SU-DHL-6 (cell line): ENCODE results near the gene KLF11.

Source experiments
- H2AFZ ChIP-seq: fragments of 200-600 bp; sonication (generic); 2 replicates; pipeline ENCODE4 v1.6.1; 2014; ENCODE audit warnings: low read depth, mild to moderate bottlenecking, moderate library complexity, mixed read lengths, antibody characterized with exemption, low read length; ENCODE audit not compliant: severe bottlenecking
- H3F3A ChIP-seq: fragments of 200-600 bp; shearing (Covaris generic); 2 replicates; pipeline ENCODE4 v1.6.0; 2016; ENCODE audit warnings: antibody characterized with exemption, mild to moderate bottlenecking; ENCODE audit not compliant: insufficient read depth
- H3K27ac ChIP-seq: fragments of 200-600 bp; sonication (generic); 2 replicates; pipeline ENCODE4 v1.5.1; 2016; ENCODE audit warnings: low read depth, mild to moderate bottlenecking, low read length, moderate library complexity, mixed read lengths
- H3K27me3 ChIP-seq: fragments of 200-600 bp; sonication (generic), shearing (Covaris generic); 2 replicates; pipeline ENCODE4 v1.6.0; 2014; ENCODE audit warnings: mild to moderate bottlenecking, low read length
- H3K36me3 ChIP-seq: fragments of 200-600 bp; sonication (generic); 2 replicates; pipeline ENCODE4 v1.6.1; 2014; ENCODE audit warnings: mild to moderate bottlenecking, low read length, mixed read lengths
- H3K4me2 ChIP-seq: fragments of 300-600, 200-600 bp; shearing (Covaris generic), sonication (generic); 2 replicates; pipeline ENCODE4 v1.6.0; 2014; ENCODE audit warnings: low read length, low read depth, mild to moderate bottlenecking; ENCODE audit not compliant: poor library complexity, severe bottlenecking
- H3K4me3 ChIP-seq: fragments of 200-600 bp; sonication (generic); 2 replicates; pipeline ENCODE4 v1.5.1; 2014; ENCODE audit warnings: antibody characterized with exemption, low read length, mild to moderate bottlenecking, mixed read lengths; ENCODE audit not compliant: insufficient read depth, poor library complexity, severe bottlenecking
- H3K79me2 ChIP-seq: fragments of 200-600 bp; sonication (generic); 2 replicates; pipeline ENCODE4 v1.6.1; 2014; ENCODE audit warnings: mild to moderate bottlenecking, low read length, moderate library complexity; ENCODE audit not compliant: insufficient read depth
- H3K9ac ChIP-seq: fragments of 200-600 bp; sonication (generic); 2 replicates; pipeline ENCODE4 v1.7.0; 2014; ENCODE audit warnings: mild to moderate bottlenecking, low read length
- H3K9me2 ChIP-seq: fragments of 200-600 bp; sonication (generic); replicated peaks from 2 replicates; pipeline ENCODE4 v1.6.1; 2014; ENCODE audit warnings: low read length; ENCODE audit not compliant: insufficient read depth
- H3K9me3 ChIP-seq: fragments of 200-600 bp; sonication (generic); 2 replicates; pipeline ENCODE4 v1.6.1; 2014; ENCODE audit warnings: low read length, mixed read lengths; ENCODE audit not compliant: insufficient read depth
- H4K20me1 ChIP-seq: fragments of 200-600 bp; sonication (generic); 2 replicates; pipeline ENCODE4 v1.6.1; 2014; ENCODE audit warnings: low read depth, mild to moderate bottlenecking, antibody characterized with exemption, low read length, moderate library complexity, mixed read lengths
- EZH2phosphoT487 ChIP-seq: fragments of 200-600 bp; sonication (generic), shearing (Covaris generic); conservative IDR thresholded peaks from 2 replicates; pipeline ENCODE4 v1.6.1; 2018; ENCODE audit warnings: mild to moderate bottlenecking, antibody characterized with exemption, low read length, moderate library complexity, mixed read lengths
- TF ChIP-seq, protein P1 (sequence below): fragments of 200-600 bp; sonication (generic); IDR thresholded peaks from one replicate; pipeline ENCODE4 v1.5.1; 2017; ENCODE audit warnings: antibody characterized with exemption, mild to moderate bottlenecking, low read length, moderate library complexity; ENCODE audit not compliant: insufficient read depth, poor library complexity, severe bottlenecking

KLF11 gene

GRCh38 chr2:10028407-10028987, 14.9 kb upstream of the KLF11 start:
- H3K9me2 ChIP-seq: no peaks in the 10 kb centered on the region
- H2AFZ ChIP-seq: no peak overlapping the region
- H3K9ac ChIP-seq: no peak overlapping the region
- no peaks in the 10 kb centered on the region for H3K79me2 ChIP-seq
- H3K4me3 ChIP-seq: no peak overlapping the region
- no peaks in the 10 kb centered on the region for H3K9me3 ChIP-seq
- no peak for TF ChIP-seq EZH2phosphoT487
- TF ChIP-seq, protein P1, sequence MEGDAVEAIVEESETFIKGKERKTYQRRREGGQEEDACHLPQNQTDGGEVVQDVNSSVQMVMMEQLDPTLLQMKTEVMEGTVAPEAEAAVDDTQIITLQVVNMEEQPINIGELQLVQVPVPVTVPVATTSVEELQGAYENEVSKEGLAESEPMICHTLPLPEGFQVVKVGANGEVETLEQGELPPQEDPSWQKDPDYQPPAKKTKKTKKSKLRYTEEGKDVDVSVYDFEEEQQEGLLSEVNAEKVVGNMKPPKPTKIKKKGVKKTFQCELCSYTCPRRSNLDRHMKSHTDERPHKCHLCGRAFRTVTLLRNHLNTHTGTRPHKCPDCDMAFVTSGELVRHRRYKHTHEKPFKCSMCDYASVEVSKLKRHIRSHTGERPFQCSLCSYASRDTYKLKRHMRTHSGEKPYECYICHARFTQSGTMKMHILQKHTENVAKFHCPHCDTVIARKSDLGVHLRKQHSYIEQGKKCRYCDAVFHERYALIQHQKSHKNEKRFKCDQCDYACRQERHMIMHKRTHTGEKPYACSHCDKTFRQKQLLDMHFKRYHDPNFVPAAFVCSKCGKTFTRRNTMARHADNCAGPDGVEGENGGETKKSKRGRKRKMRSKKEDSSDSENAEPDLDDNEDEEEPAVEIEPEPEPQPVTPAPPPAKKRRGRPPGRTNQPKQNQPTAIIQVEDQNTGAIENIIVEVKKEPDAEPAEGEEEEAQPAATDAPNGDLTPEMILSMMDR: no peak
- no peaks in the 10 kb centered on the region for H3K27me3 ChIP-seq
- no peaks in the 10 kb centered on the region for H4K20me1 ChIP-seq
- no peaks in the 10 kb centered on the region for H3F3A ChIP-seq
- no peak overlapping the region for H3K27ac ChIP-seq
- no peaks in the 10 kb centered on the region for H3K36me3 ChIP-seq
- no peak overlapping the region for H3K4me2 ChIP-seq

DNA sequence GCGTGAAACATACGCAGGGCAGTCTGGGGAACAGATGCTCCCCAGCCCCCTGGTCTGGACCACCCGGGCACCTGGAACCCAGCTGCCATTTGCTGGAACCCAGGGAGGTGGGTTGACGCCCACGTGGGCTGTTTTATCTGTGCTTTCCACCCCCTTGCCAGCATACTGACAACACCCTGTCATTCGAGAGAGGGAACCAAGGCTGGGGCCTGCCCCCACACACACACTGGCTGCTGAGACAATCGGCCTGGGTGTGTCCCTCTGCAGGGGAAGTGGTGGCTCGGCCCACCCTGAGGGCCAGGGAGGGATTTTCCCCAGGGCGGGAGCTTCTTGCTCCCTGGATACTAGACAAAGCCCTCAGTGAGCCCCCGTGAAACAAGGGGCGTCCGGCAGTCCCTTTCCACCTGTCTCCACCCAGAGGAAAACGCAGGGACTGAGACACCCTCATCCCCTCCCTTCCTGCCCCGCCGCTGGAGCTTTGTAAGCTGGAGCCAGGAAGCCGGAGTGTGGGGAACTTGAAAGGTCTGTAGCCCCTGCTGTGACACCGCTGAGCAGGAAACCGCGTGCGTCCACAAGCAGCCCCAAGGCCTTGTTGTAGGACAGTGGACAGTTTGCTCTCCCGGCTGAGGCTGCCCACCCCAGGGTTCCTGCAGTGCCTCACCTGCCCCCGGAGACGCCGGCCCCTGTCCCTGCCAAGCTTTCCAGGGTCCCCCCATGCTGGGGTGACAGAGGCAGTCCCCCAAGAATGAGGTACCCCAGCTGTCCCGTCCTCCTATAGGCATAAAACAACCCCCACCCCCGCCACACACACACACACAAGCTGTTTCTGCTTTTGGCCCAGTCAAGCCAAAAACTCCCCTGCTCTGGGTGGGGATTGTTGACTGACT, 14.1 kb upstream of the KLF11 start:
- TF ChIP-seq EZH2phosphoT487: no peak
- TF ChIP-seq, protein P1: no peak
- no peaks in the 10 kb centered on the region for H3K27me3 ChIP-seq
- H3K36me3 ChIP-seq: no peaks in the 10 kb centered on the region
- H3K9me2 ChIP-seq: no peaks in the 10 kb centered on the region
- no peaks in the 10 kb centered on the region for H4K20me1 ChIP-seq
- no peaks in the 10 kb centered on the region for H3F3A ChIP-seq
- H3K4me3 ChIP-seq: no peak overlapping the region
- H3K79me2 ChIP-seq: no peaks in the 10 kb centered on the region
- no peak overlapping the region for H2AFZ ChIP-seq
- H3K27ac ChIP-seq: no peak overlapping the region
- H3K9ac ChIP-seq: no peak overlapping the region
- H3K9me3 ChIP-seq: no peaks in the 10 kb centered on the region
- H3K4me2 ChIP-seq: no peak overlapping the region

GRCh38 chr2:10029875-10030223, 13.5 kb upstream of the KLF11 start:
- H3K9me2 ChIP-seq: no peaks in the 10 kb centered on the region
- H3K27me3 ChIP-seq: no peaks in the 10 kb centered on the region
- no peak overlapping the region for H3K4me2 ChIP-seq
- no peak overlapping the region for H2AFZ ChIP-seq
- no peaks in the 10 kb centered on the region for H3K9me3 ChIP-seq
- H3K79me2 ChIP-seq: no peaks in the 10 kb centered on the region
- TF ChIP-seq, protein P1: no peak
- TF ChIP-seq EZH2phosphoT487: no peak
- no peaks in the 10 kb centered on the region for H3F3A ChIP-seq
- no peaks in the 10 kb centered on the region for H4K20me1 ChIP-seq
- no peak overlapping the region for H3K9ac ChIP-seq
- H3K4me3 ChIP-seq: no peak overlapping the region
- H3K27ac ChIP-seq: no peak overlapping the region
- no peaks in the 10 kb centered on the region for H3K36me3 ChIP-seq
